Activated naive CD4-positive, alpha-beta T cell treated with anti-CD3 and anti-CD28 coated beads, Interleukin-2, amount 50 U/mL, for 24 hours (primary cell): ENCODE results near the gene AFDN.
"Not testable (repeated sequence)": the region's sequence is repeated elsewhere in the genome, so short reads cannot be mapped to it uniquely, and the experiment has no call there.

Experiments used
- H3K27ac Mint-ChIP-seq: one replicate; pipeline ENCODE4 v1.8.0; 2021; ENCODE audit warnings: mild to moderate bottlenecking, mixed read lengths
- H3K27me3 Mint-ChIP-seq: one replicate; pipeline ENCODE4 v1.8.0; 2021; ENCODE audit warnings: mixed read lengths
- H3K36me3 Mint-ChIP-seq: one replicate; pipeline ENCODE4 v1.8.0; 2021; ENCODE audit warnings: mixed read lengths
- H3K4me1 Mint-ChIP-seq: one replicate; pipeline ENCODE4 v1.8.0; 2021; ENCODE audit warnings: mixed read lengths
- H3K4me3 Mint-ChIP-seq: one replicate; pipeline ENCODE4 v1.8.0; 2021; ENCODE audit warnings: mild to moderate bottlenecking, mixed read lengths
- H3K9me3 Mint-ChIP-seq: one replicate; pipeline ENCODE4 v1.8.0; 2021; ENCODE audit warnings: mixed read lengths

The AFDN gene

GRCh38 chr6:167973148-167973885 is 146.6 kb downstream of the AFDN start:
- H3K4me3 Mint-ChIP-seq: no peak overlapping the region
- no peaks in the 10 kb centered on the region for H3K36me3 Mint-ChIP-seq
- H3K9me3 Mint-ChIP-seq: no peaks in the 10 kb centered on the region
- H3K27me3 Mint-ChIP-seq: peaks cover 4% of the 10 kb centered on the region
- no peak overlapping the region for H3K27ac Mint-ChIP-seq
- H3K4me1 Mint-ChIP-seq: no peaks in the 10 kb centered on the region

- Mint-ChIP-seq H3K27me3 (peaks cover 4% of the 10 kb centered on the region), H3K9me3 (no peaks in the 10 kb centered on the region), H3K4me3 (no peak overlapping the region), H3K36me3 (no peaks in the 10 kb centered on the region), H3K4me1 (no peaks in the 10 kb centered on the region), H3K27ac (no peak overlapping the region)
Measured at GRCh38 chr6:167974640-167975344, 148.1 kb downstream of the AFDN start.

- H3K36me3 Mint-ChIP-seq: no peaks in the 10 kb centered on the region
- H3K27ac Mint-ChIP-seq: no peak overlapping the region
- H3K9me3 Mint-ChIP-seq: no peaks in the 10 kb centered on the region
- no peaks in the 10 kb centered on the region for H3K4me1 Mint-ChIP-seq
- peaks cover 4% of the 10 kb centered on the region for H3K27me3 Mint-ChIP-seq
- no peak overlapping the region for H3K4me3 Mint-ChIP-seq
Measured at GRCh38 chr6:167975458-167975857, 148.7 kb downstream of the AFDN start.

GRCh38 chr6:167976116-167976657 is 149.5 kb downstream of the AFDN start:
- H3K27ac Mint-ChIP-seq, H3K27me3 Mint-ChIP-seq, H3K36me3 Mint-ChIP-seq, H3K4me3 Mint-ChIP-seq, H3K4me1 Mint-ChIP-seq, H3K9me3 Mint-ChIP-seq: not testable (repeated sequence)

DNA sequence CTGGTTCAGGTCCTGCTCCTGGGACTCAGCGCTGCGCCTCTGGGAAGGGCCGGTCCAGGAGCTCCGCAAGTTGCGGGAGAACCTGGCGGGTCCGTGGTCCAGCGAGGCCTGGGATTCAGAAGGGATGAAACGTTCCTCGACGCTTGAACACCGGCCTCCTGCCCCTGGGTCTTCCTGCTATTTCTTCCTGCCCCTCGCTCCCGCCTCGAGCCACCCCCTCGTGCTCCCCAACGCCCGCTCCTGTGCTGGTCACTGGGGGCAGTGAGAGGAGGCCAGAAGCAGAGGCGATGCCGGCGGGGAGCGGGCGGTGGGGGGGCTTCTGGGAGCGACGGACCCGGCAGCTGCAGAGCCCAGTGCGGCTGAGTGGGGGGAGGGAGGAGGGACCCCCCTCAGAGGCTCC is 150.0 kb downstream of the AFDN start:
- H3K9me3 Mint-ChIP-seq: no peaks in the 10 kb centered on the region
- no peaks in the 10 kb centered on the region for H3K36me3 Mint-ChIP-seq
- H3K4me3 Mint-ChIP-seq: no peak overlapping the region
- no peak overlapping the region for H3K27ac Mint-ChIP-seq
- H3K27me3 Mint-ChIP-seq: peaks cover 4% of the 10 kb centered on the region
- no peaks in the 10 kb centered on the region for H3K4me1 Mint-ChIP-seq

GRCh38 chr6:167977717-167978467 is 151.2 kb downstream of the AFDN start:
- H3K36me3 Mint-ChIP-seq: no peaks in the 10 kb centered on the region

DNA sequence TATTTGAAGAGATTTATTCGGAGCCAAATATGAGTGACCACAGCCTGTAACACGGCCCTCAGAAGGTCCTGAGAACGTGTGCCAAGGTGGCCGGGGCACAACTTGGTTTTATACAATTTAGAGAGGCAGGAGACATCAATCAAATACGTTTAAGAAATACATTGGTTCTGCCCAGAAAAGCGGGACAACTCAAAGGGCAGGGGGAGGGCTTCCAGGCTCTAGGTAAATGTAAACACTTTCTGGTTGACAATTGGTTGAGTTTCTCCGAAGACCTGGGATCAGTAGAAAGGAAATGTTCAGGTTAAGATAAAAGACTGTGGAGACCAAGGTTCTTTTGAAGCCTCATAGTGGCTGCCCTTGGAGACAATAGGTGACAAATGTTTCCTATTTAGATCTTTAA is 151.9 kb downstream of the AFDN start:
- Mint-ChIP-seq H3K4me3 (no peak overlapping the region), H3K36me3 (no peaks in the 10 kb centered on the region), H3K27me3 (peaks cover 5% of the 10 kb centered on the region), H3K27ac (no peak overlapping the region), H3K9me3 (no peaks in the 10 kb centered on the region), H3K4me1 (no peaks in the 10 kb centered on the region)

More at GRCh38 chr6:167977717-167978467, 151.2 kb downstream of the AFDN start:
- no peaks in the 10 kb centered on the region for H3K4me1 Mint-ChIP-seq
- H3K27me3 Mint-ChIP-seq: peaks cover 5% of the 10 kb centered on the region
- no peak overlapping the region for H3K4me3 Mint-ChIP-seq
- no peaks in the 10 kb centered on the region for H3K9me3 Mint-ChIP-seq
- H3K27ac Mint-ChIP-seq: no peak overlapping the region

- no peak overlapping the region for H3K4me3 Mint-ChIP-seq
- no peak overlapping the region for H3K27ac Mint-ChIP-seq
- no peaks in the 10 kb centered on the region for H3K36me3 Mint-ChIP-seq
- no peaks in the 10 kb centered on the region for H3K4me1 Mint-ChIP-seq
- H3K9me3 Mint-ChIP-seq: no peaks in the 10 kb centered on the region
- peaks cover 5% of the 10 kb centered on the region for H3K27me3 Mint-ChIP-seq
Measured at GRCh38 chr6:167979436-167980139, 152.9 kb downstream of the AFDN start.

- Mint-ChIP-seq H3K27ac (no peak overlapping the region), H3K9me3 (no peaks in the 10 kb centered on the region), H3K36me3 (no peaks in the 10 kb centered on the region), H3K4me1 (no peaks in the 10 kb centered on the region), H3K4me3 (no peak overlapping the region), H3K27me3 (peaks cover 3% of the 10 kb centered on the region)
Measured at GRCh38 chr6:167980911-167981580, 154.3 kb downstream of the AFDN start.

- Mint-ChIP-seq H3K4me1 (no peaks in the 10 kb centered on the region), H3K9me3 (no peaks in the 10 kb centered on the region), H3K36me3 (no peaks in the 10 kb centered on the region), H3K4me3 (no peak overlapping the region), H3K27ac (peak overlapping the region; percentile 33), H3K27me3 (peaks cover 3% of the 10 kb centered on the region)
Measured at GRCh38 chr6:167981916-167982462, 155.3 kb downstream of the AFDN start.

DNA sequence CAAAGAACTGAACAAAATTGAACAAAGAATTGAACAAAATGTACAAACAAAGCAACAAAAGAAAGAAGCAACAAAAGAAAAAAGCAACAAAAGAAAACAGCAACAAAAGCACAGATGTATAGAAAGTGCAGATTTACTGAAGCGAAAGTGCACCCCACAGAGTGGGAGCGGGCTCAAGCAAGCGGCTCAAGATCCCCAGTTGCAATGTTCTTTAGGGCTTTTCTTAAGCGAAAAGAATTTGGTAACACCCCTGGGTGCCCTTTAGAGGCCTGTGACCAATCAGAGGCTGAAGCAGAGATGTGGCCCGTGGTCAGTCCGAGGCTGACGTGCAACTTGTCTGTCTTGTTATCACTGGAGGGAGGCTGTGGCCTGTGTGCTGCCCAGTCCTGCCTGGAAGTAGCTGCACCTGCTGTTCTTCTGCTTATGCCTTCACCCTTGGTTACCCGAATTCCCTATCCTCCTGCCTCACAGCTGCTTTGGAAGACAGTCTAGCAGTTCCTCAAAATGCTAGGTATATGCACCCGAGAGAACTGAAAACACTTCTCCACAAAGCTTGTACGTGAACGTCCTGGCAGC is 157.5 kb downstream of the AFDN start:
- no peak overlapping the region for H3K4me3 Mint-ChIP-seq
- no peaks in the 10 kb centered on the region for H3K9me3 Mint-ChIP-seq

DNA sequence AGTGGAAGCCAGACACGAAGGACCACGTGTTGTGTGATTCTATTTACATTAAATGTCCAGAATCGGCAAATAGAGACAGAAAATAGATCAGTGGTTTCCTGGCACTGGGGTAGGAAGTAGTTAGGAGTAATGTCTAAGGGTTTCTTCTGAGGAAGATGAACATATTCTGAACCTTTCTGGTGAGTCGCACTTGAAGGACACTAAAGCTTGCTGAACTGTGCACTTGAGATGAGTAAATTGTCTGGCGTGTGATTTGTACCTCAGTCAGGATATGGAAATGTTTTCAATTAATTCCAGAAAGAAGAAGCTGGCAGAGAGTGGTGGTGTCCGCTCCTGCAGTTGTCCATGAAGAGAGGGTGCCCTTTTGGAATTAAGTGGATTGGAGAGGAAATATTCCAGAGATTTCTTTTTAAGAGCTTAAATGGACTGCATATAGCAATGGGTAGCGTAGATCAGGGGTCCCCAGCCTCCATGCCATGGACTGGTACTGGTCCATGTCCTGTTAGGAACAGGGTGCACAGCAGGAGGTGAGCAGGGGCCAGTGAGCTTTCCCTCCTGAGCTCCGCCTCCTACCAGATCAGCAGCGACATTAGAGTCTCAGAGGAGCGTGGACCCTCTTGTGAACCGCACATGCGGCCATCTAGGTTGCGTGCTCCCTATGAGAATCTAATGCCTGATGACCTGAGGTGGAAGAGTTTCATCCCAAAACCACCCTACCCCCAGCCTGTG is 158.3 kb downstream of the AFDN start:
- Mint-ChIP-seq H3K36me3 (no peaks in the 10 kb centered on the region), H3K27ac (no peak overlapping the region), H3K4me1 (no peaks in the 10 kb centered on the region), H3K4me3 (no peak overlapping the region), H3K9me3 (no peaks in the 10 kb centered on the region), H3K27me3 (peaks cover 1% of the 10 kb centered on the region)

More for the DNA sequence above, 157.5 kb downstream of the AFDN start:
- Mint-ChIP-seq H3K4me1 (no peaks in the 10 kb centered on the region), H3K27ac (no peak overlapping the region), H3K27me3 (peaks cover 1% of the 10 kb centered on the region), H3K36me3 (no peaks in the 10 kb centered on the region)

GRCh38 chr6:167985911-167986595 is 159.3 kb downstream of the AFDN start:
- no peaks in the 10 kb centered on the region for H3K36me3 Mint-ChIP-seq
- peaks cover 1% of the 10 kb centered on the region for H3K27me3 Mint-ChIP-seq
- no peak overlapping the region for H3K27ac Mint-ChIP-seq
- H3K4me1 Mint-ChIP-seq: no peaks in the 10 kb centered on the region
- H3K9me3 Mint-ChIP-seq: no peaks in the 10 kb centered on the region
- no peak overlapping the region for H3K4me3 Mint-ChIP-seq
